Left ventricle myocardium inferior (tissue), 1 donor: ENCODE results near the gene PNPLA8. TPM values are rescaled to one million over a fixed set of nuclear protein-coding genes. Genes with fewer than 3 reads are reported as not detected.

Source experiments
- DNase-seq: peaks from one replicate; pipeline ENCODE4 v3.0.0-alpha.2; 2020
- H3K27ac ChIP-seq: fragments of 200-600 bp; replicated peaks from 2 replicates; pipeline ENCODE4 v1.8.0; 2021
- H3K27me3 ChIP-seq: fragments of 200-600 bp; 2 replicates; pipeline ENCODE4 v1.8.0; 2021; ENCODE audit warnings: low read depth
- H3K36me3 ChIP-seq: fragments of 200-600 bp; 2 replicates; pipeline ENCODE4 v1.8.0; 2021
- H3K4me1 ChIP-seq: fragments of 200-600 bp; 2 replicates; pipeline ENCODE4 v1.8.0; 2021
- H3K4me3 ChIP-seq: fragments of 200-600 bp; 2 replicates; pipeline ENCODE4 v1.8.0; 2021; ENCODE audit warnings: mild to moderate bottlenecking, moderate library complexity
- H3K9me3 ChIP-seq: fragments of 200-600 bp; replicated peaks from 2 replicates; pipeline ENCODE4 v1.8.0; 2021
- intact Hi-C: fragments of 100-400 bp; cut with micrococcal nuclease; formaldehyde crosslinking; loops from one replicate; pipeline ENCODE4 v1.11.0; 2022
- total RNA-seq: library from RNA; stranded (reverse); fragmentation: NEBNext Ultra II Directional; extraction: Animal tissue kit (Norgen Biotek cat#: 25700); gene quantifications from one replicate; pipeline ENCODE4 v1.2.1, GENCODE V29; 2021
- TF ChIP-seq, protein P1 (sequence below): fragments of 200-600 bp; IDR thresholded peaks from 2 replicates; pipeline ENCODE4 v1.8.0; 2021; ENCODE audit warnings: antibody characterized with exemption, mild to moderate bottlenecking, borderline replicate concordance
- donor health status: DM: no; HTN: yes; CAD: no; lungs with severe emphysema.

The PNPLA8 gene
- total RNA-seq, 1 donor from 2014 or later: 32.4 TPM

- Histone ChIP-seq H3K9me3 (no peaks in the 10 kb centered on the region), H3K27ac (peak overlapping the region; percentile 98), H3K27me3 (no peaks in the 10 kb centered on the region), H3K4me3 (peak overlapping the region; percentile 84), H3K4me1 (peaks cover 60% of the 10 kb centered on the region), H3K36me3 (no peaks in the 10 kb centered on the region)
- peak; percentile 86 for DNase-seq
- intact Hi-C loops: no loop called here
- TF ChIP-seq, protein P1, sequence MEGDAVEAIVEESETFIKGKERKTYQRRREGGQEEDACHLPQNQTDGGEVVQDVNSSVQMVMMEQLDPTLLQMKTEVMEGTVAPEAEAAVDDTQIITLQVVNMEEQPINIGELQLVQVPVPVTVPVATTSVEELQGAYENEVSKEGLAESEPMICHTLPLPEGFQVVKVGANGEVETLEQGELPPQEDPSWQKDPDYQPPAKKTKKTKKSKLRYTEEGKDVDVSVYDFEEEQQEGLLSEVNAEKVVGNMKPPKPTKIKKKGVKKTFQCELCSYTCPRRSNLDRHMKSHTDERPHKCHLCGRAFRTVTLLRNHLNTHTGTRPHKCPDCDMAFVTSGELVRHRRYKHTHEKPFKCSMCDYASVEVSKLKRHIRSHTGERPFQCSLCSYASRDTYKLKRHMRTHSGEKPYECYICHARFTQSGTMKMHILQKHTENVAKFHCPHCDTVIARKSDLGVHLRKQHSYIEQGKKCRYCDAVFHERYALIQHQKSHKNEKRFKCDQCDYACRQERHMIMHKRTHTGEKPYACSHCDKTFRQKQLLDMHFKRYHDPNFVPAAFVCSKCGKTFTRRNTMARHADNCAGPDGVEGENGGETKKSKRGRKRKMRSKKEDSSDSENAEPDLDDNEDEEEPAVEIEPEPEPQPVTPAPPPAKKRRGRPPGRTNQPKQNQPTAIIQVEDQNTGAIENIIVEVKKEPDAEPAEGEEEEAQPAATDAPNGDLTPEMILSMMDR: no peak
Observed at GRCh38 chr7:108525327-108525984, 479 bp downstream of the PNPLA8 start.

DNA sequence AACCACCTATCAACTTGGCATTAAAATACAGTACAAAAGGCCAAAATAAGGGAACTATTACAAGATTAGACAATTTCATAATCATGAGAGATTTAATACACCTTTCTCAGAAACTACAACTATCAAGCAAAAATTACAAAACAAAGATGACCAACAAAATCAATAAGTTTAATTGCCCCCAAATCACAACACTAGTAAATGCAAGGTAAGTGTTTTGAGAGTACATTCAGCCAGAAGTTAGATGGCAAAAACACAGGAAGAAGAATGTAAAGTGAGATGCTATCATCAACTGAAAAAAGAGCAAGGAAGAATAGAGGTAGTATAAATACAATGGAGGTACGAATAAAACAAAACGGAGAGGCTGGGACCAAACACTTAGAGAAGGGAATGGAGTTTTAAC is 3.2 kb downstream of the PNPLA8 start:
- no peaks in the 10 kb centered on the region for H3K9me3 ChIP-seq
- intact Hi-C loops: no loop called here
- H3K36me3 ChIP-seq: peaks cover 4% of the 10 kb centered on the region
- H3K4me3 ChIP-seq: peak overlapping the region; percentile 84
- TF ChIP-seq, protein P1: no peak
- no peak overlapping the region for H3K27ac ChIP-seq
- DNase-seq: no peak
- no peaks in the 10 kb centered on the region for H3K27me3 ChIP-seq
- peaks cover 78% of the 10 kb centered on the region for H3K4me1 ChIP-seq

- peaks cover 60% of the 10 kb centered on the region for H3K4me1 ChIP-seq
- TF ChIP-seq, protein P1: no peak
- H3K4me3 ChIP-seq: no peak overlapping the region
Observed at GRCh38 chr7:108517951-108518350, 8.0 kb downstream of the PNPLA8 start.

DNA sequence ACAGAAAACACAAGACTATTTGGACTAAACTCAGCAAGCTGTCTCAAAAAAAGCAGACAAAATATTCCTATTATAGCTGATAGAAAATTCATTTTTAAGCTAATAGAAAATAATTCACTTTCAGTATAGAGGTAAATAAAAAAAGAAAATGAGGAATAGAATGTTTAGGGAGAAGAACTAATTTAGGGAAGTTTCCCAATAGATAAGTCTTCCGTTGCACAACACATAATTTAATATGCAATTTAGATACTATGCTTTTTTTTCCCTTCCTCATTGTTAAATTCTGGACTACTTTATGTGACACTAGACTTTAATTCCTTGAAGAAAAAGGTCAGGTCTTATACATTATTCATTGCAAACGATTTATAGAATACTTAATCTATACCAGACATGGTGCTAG is 10.3 kb downstream of the PNPLA8 start:
- intact Hi-C loops: no loop called here

More at GRCh38 chr7:108517951-108518350, 8.0 kb downstream of the PNPLA8 start:
- Histone ChIP-seq H3K9me3 (no peaks in the 10 kb centered on the region), H3K36me3 (peaks cover 35% of the 10 kb centered on the region), H3K27me3 (no peaks in the 10 kb centered on the region), H3K27ac (no peak overlapping the region)
- DNase-seq: no peak
- intact Hi-C loops: no loop called here

DNA sequence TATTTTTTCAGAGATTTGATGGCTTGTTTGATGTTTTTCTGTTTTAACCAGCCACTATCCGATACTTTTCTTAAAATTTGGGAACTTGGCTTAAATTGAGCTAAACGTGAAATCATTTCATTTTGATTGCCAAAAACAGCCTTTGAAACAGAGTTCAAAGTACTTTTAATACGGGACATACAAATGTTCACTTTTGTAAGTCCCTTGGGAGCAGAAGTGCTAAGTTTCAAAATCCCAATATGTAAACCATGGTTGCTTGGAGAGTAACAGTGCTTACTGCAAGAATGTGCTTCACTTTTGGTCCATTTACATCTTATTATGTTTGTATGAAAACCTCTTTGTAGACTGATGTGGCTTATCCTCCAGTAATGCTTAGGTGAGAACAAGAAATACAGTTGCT is 10.9 kb downstream of the PNPLA8 start:
- TF ChIP-seq, protein P1: no peak
- Histone ChIP-seq H3K9me3 (no peaks in the 10 kb centered on the region), H3K4me3 (no peak overlapping the region), H3K4me1 (peaks cover 31% of the 10 kb centered on the region), H3K36me3 (peaks cover 59% of the 10 kb centered on the region), H3K27me3 (no peaks in the 10 kb centered on the region), H3K27ac (no peak overlapping the region)
- intact Hi-C loops: no loop called here
- no peak for DNase-seq

More for the DNA sequence above, 10.3 kb downstream of the PNPLA8 start:
- Histone ChIP-seq H3K9me3 (no peaks in the 10 kb centered on the region), H3K4me1 (peaks cover 37% of the 10 kb centered on the region), H3K27ac (no peak overlapping the region), H3K27me3 (no peaks in the 10 kb centered on the region), H3K4me3 (no peak overlapping the region), H3K36me3 (peaks cover 54% of the 10 kb centered on the region)
- DNase-seq: no peak
- TF ChIP-seq, protein P1: no peak
